K562 (cell line): ENCODE data around the gene FRRS1L. TPM values are rescaled to one million over a fixed set of nuclear protein-coding genes. Genes with fewer than 3 reads are reported as not detected.

Experiments
- CBFA2T3 ChIP-seq: fragments of 450-650 bp; IDR thresholded peaks from 2 replicates; pipeline ENCODE4 v1.6.1; 2017
- CEBPB ChIP-seq: fragments of 450-650 bp; IDR thresholded peaks from 2 replicates; pipeline ENCODE4 v1.6.1; 2016; ENCODE audit warnings: missing genetic modification characterization, missing compliant biosample characterization
- FOS ChIP-seq: IDR thresholded peaks from 3 replicates; pipeline ENCODE4 v1.6.1; 2011; ENCODE audit not compliant: insufficient read length; ENCODE audit errors: extremely low read depth
- GATA2 ChIP-seq: sonication (generic); formaldehyde crosslinking; IDR thresholded peaks from 2 replicates; pipeline ENCODE4 v1.4.0; 2020; ENCODE audit warnings: mild to moderate bottlenecking, missing genetic modification reagents
- KLF1 ChIP-seq: fragments of 450-650 bp; IDR thresholded peaks from 2 replicates; pipeline ENCODE4 v1.6.1; 2016; ENCODE audit warnings: missing genetic modification characterization, missing compliant biosample characterization
- NFRKB ChIP-seq: fragments of 450-650 bp; IDR thresholded peaks from 2 replicates; pipeline ENCODE4 v1.6.1; 2016; ENCODE audit warnings: low read depth
- NUFIP1 ChIP-seq: fragments of 450-650 bp; IDR thresholded peaks from 2 replicates; pipeline ENCODE4 v1.6.1; 2018; ENCODE audit not compliant: partially characterized antibody
- SAFB2 ChIP-seq: fragments of 200-400 bp; formaldehyde crosslinking; IDR thresholded peaks from 2 replicates; pipeline ENCODE4 v1.6.1; 2018; ENCODE audit warnings: borderline replicate concordance, low read length, low read depth, moderate library complexity; ENCODE audit not compliant: severe bottlenecking
- SMAD2 ChIP-seq: fragments of 150-350 bp; IDR thresholded peaks from 2 replicates; pipeline ENCODE4 v1.6.1; 2014; ENCODE audit warnings: low read depth, mild to moderate bottlenecking, low read length
- SMARCB1 ChIP-seq: IDR thresholded peaks from 2 replicates; pipeline ENCODE4 v1.6.1; 2011; ENCODE audit warnings: improper control_type of control experiment, low read depth; ENCODE audit not compliant: insufficient read length
- SNIP1 ChIP-seq: fragments of 450-650 bp; IDR thresholded peaks from 2 replicates; pipeline ENCODE4 v1.7.1; 2017; ENCODE audit warnings: low read depth, mild to moderate bottlenecking
- SREBF2 ChIP-seq: sonication (generic); formaldehyde crosslinking; IDR thresholded peaks from 2 replicates; pipeline ENCODE4 v1.4.0; 2020; ENCODE audit warnings: mild to moderate bottlenecking, missing genetic modification reagents
- TCF7L2 ChIP-seq: fragments of 150-350 bp; IDR thresholded peaks from 2 replicates; pipeline ENCODE4 v1.6.1; 2016; ENCODE audit warnings: low read depth, mild to moderate bottlenecking, low read length, moderate library complexity
- ZBTB7A ChIP-seq: IDR thresholded peaks from 2 replicates; pipeline ENCODE4 v1.6.1; 2011; ENCODE audit warnings: low read depth, mild to moderate bottlenecking, low read length, moderate library complexity, borderline replicate concordance; ENCODE audit not compliant: control insufficient read depth
- ZNF197 ChIP-seq: fragments of 200-800 bp; sonication (Bioruptor generic); IDR thresholded peaks from 2 replicates; pipeline ENCODE4 v1.6.1; 2016; ENCODE audit warnings: low read depth, missing genetic modification characterization, missing compliant biosample characterization
- ZNF347 ChIP-seq: fragments of 450-650 bp; formaldehyde crosslinking; IDR thresholded peaks from 2 replicates; pipeline ENCODE4 v1.4.0; 2020; ENCODE audit warnings: low read depth, mild to moderate bottlenecking, moderate library complexity
- ZNF436 ChIP-seq: fragments of 250-450, 450-650 bp; sonication (Bioruptor Pico); formaldehyde crosslinking; IDR thresholded peaks from 2 replicates; pipeline ENCODE4 v1.7.0; 2020; ENCODE audit warnings: mild to moderate bottlenecking
- ZNF57 ChIP-seq: fragments of 450-650 bp; formaldehyde crosslinking; IDR thresholded peaks from 2 replicates; pipeline ENCODE4 v1.4.0; 2020; ENCODE audit warnings: mild to moderate bottlenecking, moderate library complexity
- polyA plus RNA-seq, 8 experiments: library from polyadenylated mRNA; depleted of rRNA in 4 of 8; stranded (reverse) in 5 of 8; unstranded in 3 of 8; fragments of >200 nt; fragmentation: Nextera tagmentation in 2 of 8; fragmentation: Illumina TruSeq in 1 of 8; extraction: Ambion mirVana in 2 of 8; extraction: Trizol in 1 of 8; gene quantifications; 2 replicates each; pipeline versions ENCODE4 v1.2.1 to v1.2.3, GENCODE V29; 2011 to 2014; ENCODE audit warnings: inconsistent platforms in 1 of 8, missing spikeins in 1 of 8
- total RNA-seq, 7 experiments: library from RNA; depleted of rRNA in 6 of 7; stranded (reverse); fragments of >200 nt in 6 of 7; fragmentation: Illumina TruSeq in 2 of 7; extraction: Trizol in 2 of 7; gene quantifications; 2 replicates each; pipeline versions ENCODE4 v1.2.1 to v1.2.3, GENCODE V29; 2011 to 2021; ENCODE audit warnings: low replicate concordance in 1 of 7
- TF ChIP-seq, protein P1 (sequence below): fragments of 250-450 bp; sonication (Bioruptor Pico); IDR thresholded peaks from 2 replicates; pipeline ENCODE4 v1.4.0; 2020
- TF ChIP-seq, protein P2 (sequence below), 2 experiments: fragments of 450-650 bp; IDR thresholded peaks; 2 replicates each; pipeline ENCODE4 v1.6.1; 2016
- TF ChIP-seq, protein P3 (sequence below): fragments of 450-650 bp; IDR thresholded peaks from 2 replicates; pipeline ENCODE4 v1.6.1; 2018; ENCODE audit warnings: mild to moderate bottlenecking, low read depth; ENCODE audit not compliant: partially characterized antibody

The FRRS1L gene
- total and polyA plus RNA-seq, 9 of the 15 experiments (the other 6 are each of a cell fraction or from before 2014, with no cell fraction given): under 0.01 to 0.04 (median 0.03) TPM; not detected in 5

DNA sequence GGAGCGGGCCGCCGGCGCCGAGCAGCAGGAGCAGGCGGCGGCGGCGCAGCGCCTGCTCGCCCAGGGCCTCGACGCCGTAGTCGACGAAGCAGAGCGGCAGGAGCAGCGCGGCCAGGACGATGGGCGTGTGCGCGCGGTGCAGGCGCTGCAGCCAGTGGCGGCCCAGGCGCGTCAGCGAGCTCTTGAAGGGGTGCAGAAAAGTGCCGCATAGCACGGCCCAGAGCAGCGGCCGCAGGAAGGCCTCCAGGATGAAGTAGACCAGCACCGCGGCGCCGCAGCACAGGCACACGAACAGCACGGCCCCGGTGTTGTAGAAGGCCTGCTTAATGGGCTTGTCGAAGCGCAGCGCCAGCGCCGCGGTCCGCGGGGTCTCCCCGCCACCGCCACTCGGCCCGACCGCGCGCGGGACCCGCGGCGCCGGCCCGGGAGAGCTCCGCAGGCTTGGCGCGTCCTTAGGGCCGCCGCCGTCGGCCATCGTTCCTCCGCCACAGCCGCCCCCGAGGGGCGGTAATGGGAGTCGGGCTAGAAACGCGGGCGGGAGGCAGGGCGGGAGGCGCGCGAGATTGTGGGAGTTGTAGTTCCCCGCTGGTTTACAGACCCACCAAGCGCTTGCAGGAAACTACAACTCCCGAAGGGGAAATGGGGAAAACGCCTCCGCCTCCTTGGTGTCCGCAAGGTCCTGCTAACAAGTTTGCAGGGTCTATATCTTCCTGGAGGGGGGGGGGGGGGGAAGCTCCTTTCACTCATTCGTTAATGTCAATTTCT is 47.4 kb downstream of the FRRS1L start, which contains the start of gene TMEM245 (continued):
- TF ChIP-seq, protein P1, sequence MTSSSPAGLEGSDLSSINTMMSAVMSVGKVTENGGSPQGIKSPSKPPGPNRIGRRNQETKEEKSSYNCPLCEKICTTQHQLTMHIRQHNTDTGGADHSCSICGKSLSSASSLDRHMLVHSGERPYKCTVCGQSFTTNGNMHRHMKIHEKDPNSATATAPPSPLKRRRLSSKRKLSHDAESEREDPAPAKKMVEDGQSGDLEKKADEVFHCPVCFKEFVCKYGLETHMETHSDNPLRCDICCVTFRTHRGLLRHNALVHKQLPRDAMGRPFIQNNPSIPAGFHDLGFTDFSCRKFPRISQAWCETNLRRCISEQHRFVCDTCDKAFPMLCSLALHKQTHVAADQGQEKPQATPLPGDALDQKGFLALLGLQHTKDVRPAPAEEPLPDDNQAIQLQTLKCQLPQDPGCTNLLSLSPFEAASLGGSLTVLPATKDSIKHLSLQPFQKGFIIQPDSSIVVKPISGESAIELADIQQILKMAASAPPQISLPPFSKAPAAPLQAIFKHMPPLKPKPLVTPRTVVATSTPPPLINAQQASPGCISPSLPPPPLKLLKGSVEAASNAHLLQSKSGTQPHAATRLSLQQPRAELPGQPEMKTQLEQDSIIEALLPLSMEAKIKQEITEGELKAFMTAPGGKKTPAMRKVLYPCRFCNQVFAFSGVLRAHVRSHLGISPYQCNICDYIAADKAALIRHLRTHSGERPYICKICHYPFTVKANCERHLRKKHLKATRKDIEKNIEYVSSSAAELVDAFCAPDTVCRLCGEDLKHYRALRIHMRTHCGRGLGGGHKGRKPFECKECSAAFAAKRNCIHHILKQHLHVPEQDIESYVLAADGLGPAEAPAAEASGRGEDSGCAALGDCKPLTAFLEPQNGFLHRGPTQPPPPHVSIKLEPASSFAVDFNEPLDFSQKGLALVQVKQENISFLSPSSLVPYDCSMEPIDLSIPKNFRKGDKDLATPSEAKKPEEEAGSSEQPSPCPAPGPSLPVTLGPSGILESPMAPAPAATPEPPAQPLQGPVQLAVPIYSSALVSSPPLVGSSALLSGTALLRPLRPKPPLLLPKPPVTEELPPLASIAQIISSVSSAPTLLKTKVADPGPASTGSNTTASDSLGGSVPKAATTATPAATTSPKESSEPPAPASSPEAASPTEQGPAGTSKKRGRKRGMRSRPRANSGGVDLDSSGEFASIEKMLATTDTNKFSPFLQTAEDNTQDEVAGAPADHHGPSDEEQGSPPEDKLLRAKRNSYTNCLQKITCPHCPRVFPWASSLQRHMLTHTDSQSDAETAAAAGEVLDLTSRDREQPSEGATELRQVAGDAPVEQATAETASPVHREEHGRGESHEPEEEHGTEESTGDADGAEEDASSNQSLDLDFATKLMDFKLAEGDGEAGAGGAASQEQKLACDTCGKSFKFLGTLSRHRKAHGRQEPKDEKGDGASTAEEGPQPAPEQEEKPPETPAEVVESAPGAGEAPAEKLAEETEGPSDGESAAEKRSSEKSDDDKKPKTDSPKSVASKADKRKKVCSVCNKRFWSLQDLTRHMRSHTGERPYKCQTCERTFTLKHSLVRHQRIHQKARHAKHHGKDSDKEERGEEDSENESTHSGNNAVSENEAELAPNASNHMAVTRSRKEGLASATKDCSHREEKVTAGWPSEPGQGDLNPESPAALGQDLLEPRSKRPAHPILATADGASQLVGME (CRISPR knock-in tag): no peak
- TF ChIP-seq SNIP1 (no peak), ZBTB7A (peak; percentile 93), SMAD2 (no peak), FOS (no peak), SMARCB1 (no peak), ZNF57 (CRISPR knock-in tag) (no peak), SREBF2 (no peak), KLF1 (tag) (peak; percentile 68; the same call in 1 of the 2 replicates), TCF7L2 (no peak), ZNF436 (CRISPR knock-in tag) (peak; percentile 31; the same call in 1 of the 2 replicates), GATA2 (CRISPR knock-in tag) (no peak), CEBPB (tag) (no peak), NUFIP1 (no peak), ZNF197 (0 out of 2 replicates have a peak, but pooled peaks have one; percentile 78), CBFA2T3 (no peak), SAFB2 (no peak), NFRKB (peak; percentile 87), ZNF347 (CRISPR knock-in tag) (no peak)
- TF ChIP-seq, protein P2, sequence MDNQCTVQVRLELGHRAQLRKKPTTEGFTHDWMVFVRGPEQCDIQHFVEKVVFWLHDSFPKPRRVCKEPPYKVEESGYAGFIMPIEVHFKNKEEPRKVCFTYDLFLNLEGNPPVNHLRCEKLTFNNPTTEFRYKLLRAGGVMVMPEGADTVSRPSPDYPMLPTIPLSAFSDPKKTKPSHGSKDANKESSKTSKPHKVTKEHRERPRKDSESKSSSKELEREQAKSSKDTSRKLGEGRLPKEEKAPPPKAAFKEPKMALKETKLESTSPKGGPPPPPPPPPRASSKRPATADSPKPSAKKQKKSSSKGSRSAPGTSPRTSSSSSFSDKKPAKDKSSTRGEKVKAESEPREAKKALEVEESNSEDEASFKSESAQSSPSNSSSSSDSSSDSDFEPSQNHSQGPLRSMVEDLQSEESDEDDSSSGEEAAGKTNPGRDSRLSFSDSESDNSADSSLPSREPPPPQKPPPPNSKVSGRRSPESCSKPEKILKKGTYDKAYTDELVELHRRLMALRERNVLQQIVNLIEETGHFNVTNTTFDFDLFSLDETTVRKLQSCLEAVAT (IDR thresholded peaks at IDR 0.05): no peak
- TF ChIP-seq, protein P3, sequence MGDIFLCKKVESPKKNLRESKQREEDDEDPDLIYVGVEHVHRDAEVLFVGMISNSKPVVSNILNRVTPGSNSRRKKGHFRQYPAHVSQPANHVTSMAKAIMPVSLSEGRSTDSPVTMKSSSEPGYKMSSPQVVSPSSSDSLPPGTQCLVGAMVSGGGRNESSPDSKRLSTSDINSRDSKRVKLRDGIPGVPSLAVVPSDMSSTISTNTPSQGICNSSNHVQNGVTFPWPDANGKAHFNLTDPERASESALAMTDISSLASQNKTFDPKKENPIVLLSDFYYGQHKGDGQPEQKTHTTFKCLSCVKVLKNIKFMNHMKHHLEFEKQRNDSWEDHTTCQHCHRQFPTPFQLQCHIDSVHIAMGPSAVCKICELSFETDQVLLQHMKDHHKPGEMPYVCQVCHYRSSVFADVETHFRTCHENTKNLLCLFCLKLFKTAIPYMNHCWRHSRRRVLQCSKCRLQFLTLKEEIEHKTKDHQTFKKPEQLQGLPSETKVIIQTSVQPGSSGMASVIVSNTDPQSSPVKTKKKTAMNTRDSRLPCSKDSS: no peak
